ENCODE results near the gene SH3YL1.

Gene SH3YL1

DNA sequence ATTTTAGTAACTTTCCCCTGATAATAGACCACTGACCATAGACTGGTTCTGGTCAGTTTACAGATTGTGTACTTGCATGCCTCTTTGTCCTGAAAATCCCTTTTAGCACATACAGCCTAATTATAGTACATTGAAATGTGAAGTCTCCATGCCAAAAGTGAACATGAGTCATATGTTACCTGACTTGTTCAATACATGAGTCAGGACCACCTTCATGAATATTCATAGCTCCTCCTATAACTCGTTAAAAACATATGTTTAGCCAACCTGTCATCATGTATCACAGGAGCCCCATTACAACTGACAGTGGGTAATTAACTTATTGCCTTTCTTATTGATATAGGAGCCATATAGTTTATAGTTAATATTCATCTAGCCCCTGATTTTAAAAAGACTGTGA lies 78.6 kb downstream of the SH3YL1 start:
- POLR2A ChIA-PET, result no interaction called here
- DNase-seq (ENCODE audit: extremely low spot score), result no peak
- no peak for TF ChIP-seq TARDBP (IDR thresholded peaks at IDR 0.05)
- no peak for TF ChIP-seq ARNT (IDR thresholded peaks at IDR 0.05)
- TF ChIP-seq FOXK2 (IDR thresholded peaks at IDR 0.05), result no peak
- TF ChIP-seq BHLHE40 (IDR thresholded peaks at IDR 0.05; ENCODE audit: borderline replicate concordance), result no peak
- no peak for TF ChIP-seq FOXA1 (IDR thresholded peaks at IDR 0.05)
- no peak for TF ChIP-seq SUZ12 (IDR thresholded peaks at IDR 0.05)
- no peak for TF ChIP-seq CTBP1 (IDR thresholded peaks at IDR 0.05; ENCODE audit: borderline replicate concordance)
- no peak for TF ChIP-seq LEF1 (IDR thresholded peaks at IDR 0.05; ENCODE audit: borderline replicate concordance)
- no peak for TF ChIP-seq L3MBTL2 (conservative IDR thresholded peaks at IDR 0.05)
- TF ChIP-seq SP1 (IDR thresholded peaks at IDR 0.05), result no peak
- TF ChIP-seq FOXM1 (IDR thresholded peaks at IDR 0.05; ENCODE audit: borderline replicate concordance), result no peak
- no peak for TF ChIP-seq ZNF384 (IDR thresholded peaks at IDR 0.05)
- no peak for TF ChIP-seq ELF4 (IDR thresholded peaks at IDR 0.05)
- TF ChIP-seq HDGF (IDR thresholded peaks at IDR 0.05; ENCODE audit: borderline replicate concordance), result no peak
- TF ChIP-seq PKNOX1 (IDR thresholded peaks at IDR 0.05), result no peak
- no peak for TF ChIP-seq NFRKB (IDR thresholded peaks at IDR 0.05)
- CTCF ChIA-PET, result no interaction called here

DNA sequence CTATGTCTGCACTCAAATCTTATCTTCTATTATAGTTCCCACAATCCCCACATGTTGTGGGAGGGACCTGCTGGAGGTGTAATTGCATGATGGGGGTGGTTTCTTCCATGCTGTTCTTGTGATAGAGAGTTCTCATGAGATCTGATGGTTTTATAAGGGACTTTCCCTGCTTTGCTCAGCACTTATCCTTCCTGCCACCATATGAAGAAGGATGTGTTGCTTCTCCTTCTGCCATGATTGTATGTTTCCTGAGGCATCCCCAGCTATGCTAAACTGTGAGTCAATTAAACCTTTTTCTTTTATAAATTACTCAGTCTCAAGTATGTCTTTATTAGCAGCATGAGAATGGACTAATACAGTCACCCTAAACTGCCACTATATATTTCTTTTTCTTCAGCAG lies 79.1 kb downstream of the SH3YL1 start:
- ChIA-PET POLR2A (no interaction called here), CTCF (no interaction called here)
- DNase-seq (ENCODE audit: extremely low spot score), result no peak

GRCh38 chr2:182509-183122 lies 81.2 kb downstream of the SH3YL1 start:
- ChIA-PET CTCF (no interaction called here), POLR2A (no interaction called here)
- DNase-seq (ENCODE audit: extremely low spot score), result no peak
- TF ChIP-seq NFRKB (IDR thresholded peaks at IDR 0.05) (no peak), L3MBTL2 (conservative IDR thresholded peaks at IDR 0.05) (no peak), LEF1 (IDR thresholded peaks at IDR 0.05; ENCODE audit: borderline replicate concordance) (no peak), ARNT (IDR thresholded peaks at IDR 0.05) (no peak), PKNOX1 (IDR thresholded peaks at IDR 0.05) (no peak), FOXK2 (IDR thresholded peaks at IDR 0.05) (no peak), SP1 (IDR thresholded peaks at IDR 0.05) (no peak), FOXA1 (IDR thresholded peaks at IDR 0.05) (no peak), FOXM1 (IDR thresholded peaks at IDR 0.05; ENCODE audit: borderline replicate concordance) (no peak), CTBP1 (IDR thresholded peaks at IDR 0.05; ENCODE audit: borderline replicate concordance) (no peak), TARDBP (IDR thresholded peaks at IDR 0.05) (no peak), SUZ12 (IDR thresholded peaks at IDR 0.05) (no peak), BHLHE40 (IDR thresholded peaks at IDR 0.05; ENCODE audit: borderline replicate concordance) (no peak), HDGF (IDR thresholded peaks at IDR 0.05; ENCODE audit: borderline replicate concordance) (no peak)

More for the DNA sequence above, 79.1 kb downstream of the SH3YL1 start:
- TF ChIP-seq FOXK2 (IDR thresholded peaks at IDR 0.05) (no peak), FOXA1 (IDR thresholded peaks at IDR 0.05) (no peak), FOXM1 (IDR thresholded peaks at IDR 0.05; ENCODE audit: borderline replicate concordance) (no peak), ELF4 (IDR thresholded peaks at IDR 0.05) (no peak), SUZ12 (IDR thresholded peaks at IDR 0.05) (no peak), HDGF (IDR thresholded peaks at IDR 0.05; ENCODE audit: borderline replicate concordance) (no peak), LEF1 (IDR thresholded peaks at IDR 0.05; ENCODE audit: borderline replicate concordance) (no peak), L3MBTL2 (conservative IDR thresholded peaks at IDR 0.05) (no peak), ARNT (IDR thresholded peaks at IDR 0.05) (no peak), PKNOX1 (IDR thresholded peaks at IDR 0.05) (no peak), ZNF384 (IDR thresholded peaks at IDR 0.05) (no peak), BHLHE40 (IDR thresholded peaks at IDR 0.05; ENCODE audit: borderline replicate concordance) (no peak), TARDBP (IDR thresholded peaks at IDR 0.05) (no peak), CTBP1 (IDR thresholded peaks at IDR 0.05; ENCODE audit: borderline replicate concordance) (no peak), SP1 (IDR thresholded peaks at IDR 0.05) (no peak), NFRKB (IDR thresholded peaks at IDR 0.05) (no peak)

GRCh38 chr2:180311-180710 lies 83.5 kb downstream of the SH3YL1 start:
- POLR2A ChIA-PET, result no interaction called here
- CTCF ChIA-PET, result no interaction called here
- DNase-seq (ENCODE audit: extremely low spot score), result no peak
- TF ChIP-seq NFRKB (IDR thresholded peaks at IDR 0.05) (no peak), ARNT (IDR thresholded peaks at IDR 0.05) (no peak), FOXM1 (IDR thresholded peaks at IDR 0.05; ENCODE audit: borderline replicate concordance) (no peak), PKNOX1 (IDR thresholded peaks at IDR 0.05) (no peak), HDGF (IDR thresholded peaks at IDR 0.05; ENCODE audit: borderline replicate concordance) (no peak), FOXK2 (IDR thresholded peaks at IDR 0.05) (no peak), LEF1 (IDR thresholded peaks at IDR 0.05; ENCODE audit: borderline replicate concordance) (no peak), FOXA1 (IDR thresholded peaks at IDR 0.05) (no peak)

DNA sequence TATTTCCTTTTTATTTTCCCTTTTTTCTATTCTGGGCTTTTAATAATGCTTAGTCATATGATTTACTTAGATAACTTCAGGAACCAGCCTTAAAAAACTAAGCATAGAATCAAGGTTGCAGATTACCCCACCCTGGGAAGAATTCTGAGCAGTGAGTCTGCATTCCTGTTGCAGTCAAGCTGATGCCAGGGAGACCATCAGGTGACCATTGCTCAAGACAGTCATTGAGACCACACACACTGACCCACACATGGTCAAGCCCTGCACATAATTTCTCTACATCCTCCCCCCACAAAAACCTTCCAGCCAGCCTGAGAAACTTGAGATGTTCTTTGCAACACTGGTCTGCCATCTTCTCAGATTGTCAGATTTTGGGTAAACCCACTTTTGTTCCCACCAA lies 83.9 kb downstream of the SH3YL1 start:
- ChIA-PET CTCF (no interaction called here), POLR2A (no interaction called here)
- TF ChIP-seq ZNF384 (IDR thresholded peaks at IDR 0.05) (no peak), CTBP1 (IDR thresholded peaks at IDR 0.05; ENCODE audit: borderline replicate concordance) (no peak), ELF4 (IDR thresholded peaks at IDR 0.05) (no peak), SUZ12 (IDR thresholded peaks at IDR 0.05) (no peak), SP1 (IDR thresholded peaks at IDR 0.05) (no peak), TARDBP (IDR thresholded peaks at IDR 0.05) (no peak)
- DNase-seq (ENCODE audit: extremely low spot score), result no peak
